ENCODE data around the gene DNAAF5.
"Not testable (repeated sequence)": the region's sequence is repeated elsewhere in the genome, so short reads cannot be mapped to it uniquely, and the experiment has no call there.

Gene DNAAF5

GRCh38 chr7:801940-802381, 75.5 kb downstream of the DNAAF5 start:
- ATAC-seq (ENCODE audit: low read depth) = no peak
- no peaks in the 10 kb centered on the region for H3K36me3 ChIP-seq (ENCODE audit: low read depth)
- DNase-seq (ENCODE audit: low spot score) = no peak
- no peaks in the 10 kb centered on the region for H3K27me3 ChIP-seq (ENCODE audit: insufficient read depth, poor library complexity, severe bottlenecking)
- H3K27ac ChIP-seq (ENCODE audit: poor library complexity, severe bottlenecking) = no peak overlapping the region
- TF ChIP-seq, protein P1, sequence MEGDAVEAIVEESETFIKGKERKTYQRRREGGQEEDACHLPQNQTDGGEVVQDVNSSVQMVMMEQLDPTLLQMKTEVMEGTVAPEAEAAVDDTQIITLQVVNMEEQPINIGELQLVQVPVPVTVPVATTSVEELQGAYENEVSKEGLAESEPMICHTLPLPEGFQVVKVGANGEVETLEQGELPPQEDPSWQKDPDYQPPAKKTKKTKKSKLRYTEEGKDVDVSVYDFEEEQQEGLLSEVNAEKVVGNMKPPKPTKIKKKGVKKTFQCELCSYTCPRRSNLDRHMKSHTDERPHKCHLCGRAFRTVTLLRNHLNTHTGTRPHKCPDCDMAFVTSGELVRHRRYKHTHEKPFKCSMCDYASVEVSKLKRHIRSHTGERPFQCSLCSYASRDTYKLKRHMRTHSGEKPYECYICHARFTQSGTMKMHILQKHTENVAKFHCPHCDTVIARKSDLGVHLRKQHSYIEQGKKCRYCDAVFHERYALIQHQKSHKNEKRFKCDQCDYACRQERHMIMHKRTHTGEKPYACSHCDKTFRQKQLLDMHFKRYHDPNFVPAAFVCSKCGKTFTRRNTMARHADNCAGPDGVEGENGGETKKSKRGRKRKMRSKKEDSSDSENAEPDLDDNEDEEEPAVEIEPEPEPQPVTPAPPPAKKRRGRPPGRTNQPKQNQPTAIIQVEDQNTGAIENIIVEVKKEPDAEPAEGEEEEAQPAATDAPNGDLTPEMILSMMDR (IDR thresholded peaks at IDR 0.05; ENCODE audit: poor library complexity, severe bottlenecking) = no peak
- no peak overlapping the region for H3K4me3 ChIP-seq (ENCODE audit: severe bottlenecking)
- no peaks in the 10 kb centered on the region for H3K9me3 ChIP-seq (ENCODE audit: severe bottlenecking)
- no peaks in the 10 kb centered on the region for H3K4me1 ChIP-seq (ENCODE audit: insufficient read depth, poor library complexity, severe bottlenecking)

- Histone ChIP-seq H3K36me3 (ENCODE audit: low read depth) (no peaks in the 10 kb centered on the region), H3K27me3 (ENCODE audit: insufficient read depth, poor library complexity, severe bottlenecking) (no peaks in the 10 kb centered on the region), H3K4me1 (ENCODE audit: insufficient read depth, poor library complexity, severe bottlenecking) (no peaks in the 10 kb centered on the region), H3K4me3 (ENCODE audit: severe bottlenecking) (no peak overlapping the region), H3K9me3 (ENCODE audit: severe bottlenecking) (no peaks in the 10 kb centered on the region), H3K27ac (ENCODE audit: poor library complexity, severe bottlenecking) (no peak overlapping the region)
- TF ChIP-seq, protein P1 (IDR thresholded peaks at IDR 0.05; ENCODE audit: poor library complexity, severe bottlenecking) = no peak
- no peak for DNase-seq (ENCODE audit: low spot score)
- no peak for ATAC-seq (ENCODE audit: low read depth)
Observed at GRCh38 chr7:802500-803242, 76.2 kb downstream of the DNAAF5 start.

GRCh38 chr7:803243-803635, 76.7 kb downstream of the DNAAF5 start:
- Histone ChIP-seq H3K27ac (ENCODE audit: poor library complexity, severe bottlenecking) (no peak overlapping the region), H3K27me3 (ENCODE audit: insufficient read depth, poor library complexity, severe bottlenecking) (no peaks in the 10 kb centered on the region), H3K9me3 (ENCODE audit: severe bottlenecking) (no peaks in the 10 kb centered on the region), H3K36me3 (ENCODE audit: low read depth) (no peaks in the 10 kb centered on the region), H3K4me3 (ENCODE audit: severe bottlenecking) (no peak overlapping the region), H3K4me1 (ENCODE audit: insufficient read depth, poor library complexity, severe bottlenecking) (no peaks in the 10 kb centered on the region)
- TF ChIP-seq, protein P1 (IDR thresholded peaks at IDR 0.05; ENCODE audit: poor library complexity, severe bottlenecking) = no peak
- DNase-seq (ENCODE audit: low spot score) = no peak
- ATAC-seq (ENCODE audit: low read depth) = no peak

DNA sequence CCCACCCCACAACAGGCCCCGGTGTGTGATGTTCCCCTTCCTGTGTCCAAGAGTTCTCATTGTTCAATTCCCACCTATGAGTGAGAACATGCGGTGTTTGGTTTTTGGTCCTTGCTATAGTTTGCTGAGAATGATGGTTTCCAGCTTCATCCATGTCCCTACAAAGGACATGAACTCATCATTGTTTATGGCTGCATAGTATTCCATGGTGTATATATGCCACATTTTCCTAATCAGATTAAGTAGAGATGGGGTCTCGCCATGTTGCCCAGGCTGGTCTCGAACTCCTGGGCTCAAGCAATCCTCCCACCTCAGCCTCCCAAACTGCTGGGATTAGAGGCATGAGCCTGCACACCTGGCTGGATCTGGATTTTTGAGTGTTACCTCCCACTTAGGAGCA, 77.3 kb downstream of the DNAAF5 start:
- H3K4me1 ChIP-seq (ENCODE audit: insufficient read depth, poor library complexity, severe bottlenecking); H3K27me3 ChIP-seq (ENCODE audit: insufficient read depth, poor library complexity, severe bottlenecking); H3K4me3 ChIP-seq (ENCODE audit: severe bottlenecking); DNase-seq (ENCODE audit: low spot score); H3K9me3 ChIP-seq (ENCODE audit: severe bottlenecking); H3K36me3 ChIP-seq (ENCODE audit: low read depth); H3K27ac ChIP-seq (ENCODE audit: poor library complexity, severe bottlenecking); ATAC-seq (ENCODE audit: low read depth): not testable (repeated sequence)

DNA sequence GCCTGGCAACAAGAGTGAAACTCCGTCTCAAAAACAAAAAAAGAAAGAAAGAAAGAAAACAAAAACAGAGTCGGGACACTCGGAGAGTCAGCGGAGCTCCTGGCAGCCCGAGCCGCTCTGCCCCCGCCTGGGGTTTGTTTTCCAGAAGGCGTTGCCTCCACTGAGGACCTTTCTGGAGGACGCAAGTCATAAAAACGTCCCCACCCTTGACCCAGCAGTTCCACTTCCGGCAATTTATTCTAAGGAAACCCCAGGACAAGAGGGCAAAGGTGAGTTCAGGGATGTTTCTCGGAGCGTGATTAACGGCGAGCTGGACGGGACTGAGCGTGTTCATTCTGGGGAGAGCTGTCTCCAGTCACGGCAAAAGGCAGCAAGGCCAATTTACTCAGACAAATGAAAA, 78.8 kb downstream of the DNAAF5 start:
- TF ChIP-seq, protein P1 (IDR thresholded peaks at IDR 0.05; ENCODE audit: poor library complexity, severe bottlenecking) = no peak
- H3K36me3 ChIP-seq (ENCODE audit: low read depth) = no peaks in the 10 kb centered on the region
- H3K27me3 ChIP-seq (ENCODE audit: insufficient read depth, poor library complexity, severe bottlenecking) = no peaks in the 10 kb centered on the region
- no peak overlapping the region for H3K27ac ChIP-seq (ENCODE audit: poor library complexity, severe bottlenecking)
- no peak for ATAC-seq (ENCODE audit: low read depth)
- no peak overlapping the region for H3K4me3 ChIP-seq (ENCODE audit: severe bottlenecking)
- DNase-seq (ENCODE audit: low spot score) = no peak
- H3K9me3 ChIP-seq (ENCODE audit: severe bottlenecking) = no peaks in the 10 kb centered on the region
- no peaks in the 10 kb centered on the region for H3K4me1 ChIP-seq (ENCODE audit: insufficient read depth, poor library complexity, severe bottlenecking)

All from RWPE2 (cell line).